ENCODE data around the gene MSI2. TPM values are rescaled to one million over a fixed set of nuclear protein-coding genes. Genes with fewer than 3 reads are reported as not detected.

MSI2 gene
- total and polyA plus RNA-seq, 2 experiments from 2014 or later: 15.7 to 76.4 TPM

GRCh38 chr17:57317079-57317478 is 60.8 kb downstream of the MSI2 start:
- H3K4me3 ChIP-seq: no peak overlapping the region
- no peak for DNase-seq (ENCODE audit: low read depth in 1 of 2, low spot score in 1 of 2)
- H3K27ac ChIP-seq: no peak overlapping the region
- TF ChIP-seq CTCF (IDR thresholded peaks at IDR 0.05; ENCODE audit: low read depth, low read length): no peak
- H3K36me3 ChIP-seq: no peaks in the 10 kb centered on the region
- peaks cover 3% of the 10 kb centered on the region for H3K4me1 ChIP-seq (ENCODE audit: low read depth)
- no peaks in the 10 kb centered on the region for H3K27me3 ChIP-seq
- no peaks in the 10 kb centered on the region for H3K9me3 ChIP-seq (ENCODE audit: low read depth)

GRCh38 chr17:57318913-57319312 is 62.6 kb downstream of the MSI2 start:
- Histone ChIP-seq H3K36me3 (no peaks in the 10 kb centered on the region), H3K27me3 (no peaks in the 10 kb centered on the region), H3K27ac (no peak overlapping the region), H3K4me3 (no peak overlapping the region), H3K9me3 (ENCODE audit: low read depth) (no peaks in the 10 kb centered on the region), H3K4me1 (ENCODE audit: low read depth) (no peaks in the 10 kb centered on the region)
- no peak for TF ChIP-seq CTCF (IDR thresholded peaks at IDR 0.05; ENCODE audit: low read depth, low read length)
- no peak for DNase-seq (ENCODE audit: low read depth in 1 of 2, low spot score in 1 of 2)

GRCh38 chr17:57319806-57320205 is 63.5 kb downstream of the MSI2 start:
- Histone ChIP-seq H3K36me3 (no peaks in the 10 kb centered on the region), H3K4me1 (ENCODE audit: low read depth) (no peaks in the 10 kb centered on the region), H3K27ac (no peak overlapping the region), H3K27me3 (no peaks in the 10 kb centered on the region), H3K4me3 (no peak overlapping the region), H3K9me3 (ENCODE audit: low read depth) (no peaks in the 10 kb centered on the region)
- TF ChIP-seq CTCF (IDR thresholded peaks at IDR 0.05; ENCODE audit: low read depth, low read length): no peak
- DNase-seq (ENCODE audit: low read depth in 1 of 2, low spot score in 1 of 2): no peak

GRCh38 chr17:57323391-57323790 is 67.1 kb downstream of the MSI2 start:
- no peaks in the 10 kb centered on the region for H3K27me3 ChIP-seq
- H3K4me1 ChIP-seq (ENCODE audit: low read depth): no peaks in the 10 kb centered on the region
- H3K27ac ChIP-seq: no peak overlapping the region
- H3K36me3 ChIP-seq: no peaks in the 10 kb centered on the region
- no peaks in the 10 kb centered on the region for H3K9me3 ChIP-seq (ENCODE audit: low read depth)
- DNase-seq (ENCODE audit: low read depth in 1 of 2, low spot score in 1 of 2): no peak
- no peak overlapping the region for H3K4me3 ChIP-seq
- no peak for TF ChIP-seq CTCF (IDR thresholded peaks at IDR 0.05; ENCODE audit: low read depth, low read length)

- no peaks in the 10 kb centered on the region for H3K27me3 ChIP-seq
- no peaks in the 10 kb centered on the region for H3K4me1 ChIP-seq (ENCODE audit: low read depth)
- no peaks in the 10 kb centered on the region for H3K9me3 ChIP-seq (ENCODE audit: low read depth)
- H3K4me3 ChIP-seq: no peak overlapping the region
- no peak for TF ChIP-seq CTCF (IDR thresholded peaks at IDR 0.05; ENCODE audit: low read depth, low read length)
- H3K27ac ChIP-seq: no peak overlapping the region
- H3K36me3 ChIP-seq: no peaks in the 10 kb centered on the region
- DNase-seq (ENCODE audit: low read depth in 1 of 2, low spot score in 1 of 2): no peak
Measured at GRCh38 chr17:57324060-57324459, 67.7 kb downstream of the MSI2 start.

- no peak for TF ChIP-seq CTCF (IDR thresholded peaks at IDR 0.05; ENCODE audit: low read depth, low read length)
- no peaks in the 10 kb centered on the region for H3K27me3 ChIP-seq
- no peak overlapping the region for H3K27ac ChIP-seq
- H3K36me3 ChIP-seq: no peaks in the 10 kb centered on the region
- no peaks in the 10 kb centered on the region for H3K9me3 ChIP-seq (ENCODE audit: low read depth)
- peaks cover 2% of the 10 kb centered on the region for H3K4me1 ChIP-seq (ENCODE audit: low read depth)
- H3K4me3 ChIP-seq: no peak overlapping the region
- DNase-seq (ENCODE audit: low read depth in 1 of 2, low spot score in 1 of 2): no peak
Measured at GRCh38 chr17:57324631-57325030, 68.3 kb downstream of the MSI2 start.
